Upper lobe of left lung (tissue), 6 donors: ENCODE results near the gene SH3GLB2. TPM values are rescaled to one million over a fixed set of nuclear protein-coding genes. Genes with fewer than 3 reads are reported as not detected.

Source experiments
- ATAC-seq, 2 donors: fragments of 200-7000 bp; cut with Tn5 transposase; one replicate each; pipeline ENCODE4 v1.9.1; 2022; ENCODE audit warnings: mild to moderate bottlenecking in 2 of 2, moderate library complexity in 2 of 2; ENCODE audit not compliant: low FRiP score in 2 of 2
- DNase-seq, 2 donors: peaks; one replicate each; pipeline ENCODE4 v3.0.0-alpha.2; 2019 to 2020
- H3K27ac ChIP-seq, 4 donors: fragments of 200-600 bp; sonication (generic); one replicate each; pipeline ENCODE4 v1.5.1; 2016 to 2019
- H3K27me3 ChIP-seq, 4 donors: fragments of 200-600 bp; sonication (generic); one replicate each; pipeline ENCODE4 v1.5.1; 2017 to 2019
- H3K36me3 ChIP-seq, 4 donors: fragments of 200-600 bp; sonication (generic); one replicate each; pipeline ENCODE4 v1.5.1; 2016 to 2019
- H3K4me1 ChIP-seq, 4 donors: fragments of 200-600 bp; sonication (generic); one replicate each; pipeline ENCODE4 v1.5.1; 2018 to 2019
- H3K4me3 ChIP-seq, 4 donors: fragments of 200-600 bp; sonication (generic); one replicate each; pipeline ENCODE4 v1.5.1; 2017 to 2019; ENCODE audit warnings: mild to moderate bottlenecking in 2 of 4, moderate library complexity in 1 of 4
- H3K9me3 ChIP-seq, 4 donors: fragments of 200-600 bp; sonication (generic); one replicate each; pipeline ENCODE4 v1.5.1; 2018 to 2019
- CTCF ChIP-seq, 6 experiments: fragments of 450-650 bp in 4 of 6; fragments of 200-600 bp in 2 of 6; sonication (generic) in 2 of 6; IDR thresholded peaks; one replicate each; pipeline ENCODE4 v1.5.1; 2016 to 2019; ENCODE audit warnings: antibody characterized with exemption in 6 of 6
- EP300 ChIP-seq, 4 donors: sonication (generic); formaldehyde crosslinking; IDR thresholded peaks; one replicate each; pipeline ENCODE4 v1.5.1; 2017; ENCODE audit warnings: antibody characterized with exemption in 4 of 4, control low read depth in 2 of 4
- POLR2A ChIP-seq, 4 donors: fragments of 450-650 bp; IDR thresholded peaks; one replicate each; pipeline ENCODE4 v1.5.1; 2016 to 2017; ENCODE audit warnings: antibody characterized with exemption in 4 of 4, mild to moderate bottlenecking in 2 of 4
- POLR2AphosphoS5 ChIP-seq, 2 donors: sonication (generic); formaldehyde crosslinking; IDR thresholded peaks; one replicate each; pipeline ENCODE4 v1.5.1; 2017; ENCODE audit warnings: antibody characterized with exemption in 2 of 2
- WGBS, 2 donors: methylation state at CpG; one replicate each; pipeline ENCODE4 v1.1.5; 2017 to 2018; 5-methylcytosine and 5-hydroxymethylcytosine counted together
- total RNA-seq, 6 donors: library from RNA; depleted of rRNA in 4 of 6; stranded (reverse); fragments of >200 nt in 4 of 6; gene quantifications; one replicate each; pipeline versions ENCODE4 v1.1.0 to v1.2.1, GENCODE V29; 2016 to 2021
- donor health status: DM: no; HTN: no; CAD: no; lungs with moderate emphysema.
- donor health status: DM: no; HTN: yes; CAD: no; lungs with severe emphysema.

Gene SH3GLB2
- total RNA-seq, 6 donors from 2014 or later: 69.6 to 202 (median 94.1) TPM

- peaks cover 0 to 38% (median 26%) of the 10 kb centered on the region in 4 donors for H3K36me3 ChIP-seq
- no peak for TF ChIP-seq POLR2A (IDR thresholded peaks at IDR 0.05)
- TF ChIP-seq POLR2AphosphoS5 (IDR thresholded peaks at IDR 0.05): no peak
- no peak for TF ChIP-seq EP300 (IDR thresholded peaks at IDR 0.05)
- TF ChIP-seq CTCF (IDR thresholded peaks at IDR 0.05): no peak
- H3K4me1 ChIP-seq: peaks cover 0 to 6% (median 2%) of the 10 kb centered on the region in 4 donors
- WGBS, 2 donors: 83 to 85% methylated on average over 13 to 20 of the region's 21 CpGs
- no peaks in the 10 kb centered on the region for H3K27me3 ChIP-seq
- no peak for DNase-seq
- H3K4me3 ChIP-seq: no peak overlapping the region
- no peaks in the 10 kb centered on the region for H3K9me3 ChIP-seq
- peak in 1 of 2 donors; percentile 31 for ATAC-seq
- peak overlapping the region in 1 of 4 donors; percentile 10 for H3K27ac ChIP-seq
Measured at GRCh38 chr9:129070696-129071525, 42.8 kb upstream of the SH3GLB2 start.

GRCh38 chr9:129069862-129070641 lies 41.9 kb upstream of the SH3GLB2 start:
- H3K27ac ChIP-seq: peak overlapping the region in 1 of 4 donors; percentile 39
- peaks cover 0 to 45% (median 34%) of the 10 kb centered on the region in 4 donors for H3K36me3 ChIP-seq
- no peaks in the 10 kb centered on the region for H3K9me3 ChIP-seq
- WGBS, 2 donors: 80 to 93% methylated on average over 7 to 26 of the region's 26 CpGs
- TF ChIP-seq POLR2AphosphoS5 (IDR thresholded peaks at IDR 0.05) (no peak), CTCF (IDR thresholded peaks at IDR 0.05) (no peak), POLR2A (IDR thresholded peaks at IDR 0.05) (no peak), EP300 (IDR thresholded peaks at IDR 0.05) (no peak)
- H3K27me3 ChIP-seq: no peaks in the 10 kb centered on the region
- no peak overlapping the region for H3K4me3 ChIP-seq
- peak in 1 of 2 donors; percentile 3 for ATAC-seq
- DNase-seq: peak in 1 of 2 donors; percentile 81
- peaks cover 0 to 6% (median 2%) of the 10 kb centered on the region in 4 donors for H3K4me1 ChIP-seq

DNA sequence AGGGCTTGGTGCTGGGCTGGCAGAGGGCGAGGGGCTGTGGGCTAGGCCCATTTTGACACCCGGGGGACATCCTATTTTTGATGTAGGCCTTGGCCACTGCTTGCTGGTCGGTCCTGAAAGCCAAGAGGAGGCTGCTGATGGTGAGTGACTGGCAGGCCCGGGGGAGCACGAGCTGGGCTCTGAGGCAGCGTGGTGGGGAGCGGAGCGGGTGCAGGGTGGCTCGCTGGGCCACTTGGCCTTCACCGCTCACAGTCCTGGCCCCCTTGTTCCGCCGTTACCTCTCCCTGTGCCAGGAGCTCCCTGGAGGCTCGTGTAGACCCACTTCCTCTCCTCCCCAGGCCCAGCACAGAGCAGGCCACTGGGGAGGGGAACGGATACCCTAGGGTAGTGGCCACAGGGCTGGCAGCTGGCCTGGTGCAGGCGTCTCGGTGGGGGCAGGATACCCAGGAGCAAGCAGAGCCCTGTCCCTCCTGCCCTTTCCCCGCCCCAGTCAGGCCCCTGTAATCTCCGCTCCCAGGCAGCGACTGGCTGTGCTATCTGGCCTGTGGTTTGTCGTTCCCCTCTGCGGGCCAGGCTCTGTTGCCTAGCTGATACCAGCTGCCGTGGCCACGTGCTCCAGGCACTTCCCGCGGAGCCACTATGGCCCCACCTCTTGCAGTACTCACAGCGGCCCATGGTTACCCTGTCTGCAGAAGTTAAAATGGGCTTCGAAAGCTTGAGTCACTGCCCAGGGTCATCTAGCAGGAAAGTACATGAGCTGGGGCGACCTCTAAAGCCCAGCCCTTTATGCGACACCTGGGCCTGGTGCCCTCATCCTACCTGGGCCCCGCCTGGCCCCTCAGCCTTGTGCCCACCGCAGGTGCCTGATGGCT lies 41.1 kb upstream of the SH3GLB2 start:
- H3K9me3 ChIP-seq: no peaks in the 10 kb centered on the region
- no peak overlapping the region for H3K4me3 ChIP-seq
- no peak for TF ChIP-seq POLR2A (IDR thresholded peaks at IDR 0.05)
- 77 to 85% methylated on average over 22 to 30 of the region's 31 CpGs for WGBS, 2 donors
- peaks cover 0 to 52% (median 39%) of the 10 kb centered on the region in 4 donors for H3K36me3 ChIP-seq
- no peaks in the 10 kb centered on the region for H3K27me3 ChIP-seq
- ATAC-seq (peak; percentile 78 to 85), DNase-seq (peak in 1 of 2 donors; percentile 71)
- H3K27ac ChIP-seq: peak overlapping the region in 3 of 4 donors; percentile 9 to 39 (median 12)
- H3K4me1 ChIP-seq: peaks cover 0 to 6% (median 2%) of the 10 kb centered on the region in 4 donors

GRCh38 chr9:129068110-129068509 lies 40.0 kb upstream of the SH3GLB2 start:
- H3K36me3 ChIP-seq: peaks cover 0 to 61% (median 48%) of the 10 kb centered on the region in 4 donors
- no peaks in the 10 kb centered on the region for H3K27me3 ChIP-seq
- no peak overlapping the region for H3K27ac ChIP-seq
- WGBS, 2 donors: 90 to 92% methylated on average over 4 to 17 of the region's 19 CpGs
- no peak for TF ChIP-seq POLR2AphosphoS5 (IDR thresholded peaks at IDR 0.05)
- TF ChIP-seq EP300 (IDR thresholded peaks at IDR 0.05): no peak
- TF ChIP-seq CTCF (IDR thresholded peaks at IDR 0.05): no peak
- TF ChIP-seq POLR2A (IDR thresholded peaks at IDR 0.05): no peak
- H3K4me1 ChIP-seq: peaks cover 0 to 6% (median 2%) of the 10 kb centered on the region in 4 donors
- H3K9me3 ChIP-seq: no peaks in the 10 kb centered on the region
- ATAC-seq (no peak), DNase-seq (no peak)
- H3K4me3 ChIP-seq: no peak overlapping the region
